ENCODE measurements around the gene CDC42BPB.

CDC42BPB gene

GRCh38 chr14:102917056-102917385 is 140.3 kb downstream of the CDC42BPB start:
- Histone ChIP-seq H3K9me3 (replicated peaks; ENCODE audit: insufficient read depth, low read length) (no peaks in the 10 kb centered on the region), H3F3A (ENCODE audit: insufficient read depth, low read length) (no peaks in the 10 kb centered on the region), H3K4me3 (ENCODE audit: low read length) (no peak overlapping the region), H2AFZ (ENCODE audit: low read length) (no peak overlapping the region), H4K20me1 (ENCODE audit: insufficient read depth, low read length) (no peaks in the 10 kb centered on the region), H3K27me3 (replicated peaks; ENCODE audit: insufficient read depth, low read length) (no peaks in the 10 kb centered on the region), H3K4me2 (ENCODE audit: low read depth, low read length) (no peak overlapping the region), H3K27ac (ENCODE audit: low read length) (no peak overlapping the region), H3K4me1 (ENCODE audit: low read length) (no peaks in the 10 kb centered on the region), H3K9me2 (replicated peaks; ENCODE audit: insufficient read depth, low read length) (no peaks in the 10 kb centered on the region), H3K9ac (ENCODE audit: low read length) (no peak overlapping the region), H3K79me2 (ENCODE audit: low read length) (no peaks in the 10 kb centered on the region), H3K36me3 (replicated peaks; ENCODE audit: insufficient read depth, low read length) (no peaks in the 10 kb centered on the region)
- TF ChIP-seq EZH2phosphoT487 (IDR thresholded peaks at IDR 0.05; ENCODE audit: low read length) (no peak), CTCF (IDR thresholded peaks at IDR 0.05; ENCODE audit: low read length) (no peak), EZH2 (optimal IDR thresholded peaks at IDR 0.05; ENCODE audit: low read depth, low read length) (no peak)
- DNase-seq: no peak

- Histone ChIP-seq H4K20me1 (ENCODE audit: insufficient read depth, low read length) (no peaks in the 10 kb centered on the region), H3K4me3 (ENCODE audit: low read length) (no peak overlapping the region), H3K36me3 (replicated peaks; ENCODE audit: insufficient read depth, low read length) (no peaks in the 10 kb centered on the region), H3K27ac (ENCODE audit: low read length) (no peak overlapping the region), H3F3A (ENCODE audit: insufficient read depth, low read length) (no peaks in the 10 kb centered on the region), H3K9me2 (replicated peaks; ENCODE audit: insufficient read depth, low read length) (no peaks in the 10 kb centered on the region), H3K79me2 (ENCODE audit: low read length) (no peaks in the 10 kb centered on the region), H3K9ac (ENCODE audit: low read length) (no peak overlapping the region), H3K4me1 (ENCODE audit: low read length) (no peaks in the 10 kb centered on the region), H3K27me3 (replicated peaks; ENCODE audit: insufficient read depth, low read length) (no peaks in the 10 kb centered on the region), H2AFZ (ENCODE audit: low read length) (no peak overlapping the region), H3K9me3 (replicated peaks; ENCODE audit: insufficient read depth, low read length) (no peaks in the 10 kb centered on the region), H3K4me2 (ENCODE audit: low read depth, low read length) (no peak overlapping the region)
- no peak for DNase-seq
- no peak for TF ChIP-seq EZH2phosphoT487 (IDR thresholded peaks at IDR 0.05; ENCODE audit: low read length)
- TF ChIP-seq CTCF (IDR thresholded peaks at IDR 0.05; ENCODE audit: low read length): no peak
- TF ChIP-seq EZH2 (optimal IDR thresholded peaks at IDR 0.05; ENCODE audit: low read depth, low read length): no peak
Measured at GRCh38 chr14:102916347-102917055, 140.8 kb downstream of the CDC42BPB start.

GRCh38 chr14:102915292-102916110 is 141.8 kb downstream of the CDC42BPB start:
- Histone ChIP-seq H3K4me2 (ENCODE audit: low read depth, low read length) (no peak overlapping the region), H2AFZ (ENCODE audit: low read length) (no peak overlapping the region), H3K36me3 (replicated peaks; ENCODE audit: insufficient read depth, low read length) (no peaks in the 10 kb centered on the region), H4K20me1 (ENCODE audit: insufficient read depth, low read length) (no peaks in the 10 kb centered on the region), H3K9me3 (replicated peaks; ENCODE audit: insufficient read depth, low read length) (no peaks in the 10 kb centered on the region), H3K79me2 (ENCODE audit: low read length) (no peaks in the 10 kb centered on the region), H3K4me1 (ENCODE audit: low read length) (no peaks in the 10 kb centered on the region), H3K27ac (ENCODE audit: low read length) (no peak overlapping the region), H3K4me3 (ENCODE audit: low read length) (no peak overlapping the region), H3F3A (ENCODE audit: insufficient read depth, low read length) (no peaks in the 10 kb centered on the region), H3K9ac (ENCODE audit: low read length) (no peak overlapping the region), H3K27me3 (replicated peaks; ENCODE audit: insufficient read depth, low read length) (no peaks in the 10 kb centered on the region), H3K9me2 (replicated peaks; ENCODE audit: insufficient read depth, low read length) (no peaks in the 10 kb centered on the region)
- TF ChIP-seq EZH2 (optimal IDR thresholded peaks at IDR 0.05; ENCODE audit: low read depth, low read length): no peak
- TF ChIP-seq CTCF (IDR thresholded peaks at IDR 0.05; ENCODE audit: low read length): no peak
- no peak for TF ChIP-seq EZH2phosphoT487 (IDR thresholded peaks at IDR 0.05; ENCODE audit: low read length)
- no peak for DNase-seq
